ENCODE data around the gene DEUP1.
"Not testable (repeated sequence)": the region's sequence is repeated elsewhere in the genome, so short reads cannot be mapped to it uniquely, and the experiment has no call there.

Gene DEUP1

DNA sequence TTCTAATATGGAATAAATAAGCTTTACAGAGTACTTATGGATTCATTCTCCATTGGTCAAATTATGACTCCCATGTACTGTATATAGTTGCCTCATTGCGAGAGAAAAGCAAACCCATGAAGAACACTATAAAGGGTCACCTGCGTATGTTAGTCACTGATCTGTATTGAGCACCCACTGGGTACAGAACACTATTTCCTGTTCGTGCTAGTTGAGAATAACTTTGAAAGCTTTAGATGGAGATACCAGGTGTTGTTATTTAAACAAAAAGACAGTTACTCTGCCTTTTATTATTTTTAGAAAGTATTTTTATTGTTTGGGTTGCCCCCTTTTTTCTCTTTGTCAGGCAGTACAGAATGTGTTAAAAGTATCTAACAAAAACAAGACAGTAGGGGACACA lies 79.9 kb downstream of the DEUP1 start:
- H3K27me3 ChIP-seq: no peaks in the 10 kb centered on the region
- no peak overlapping the region for H3K27ac ChIP-seq
- H3K4me2 ChIP-seq: no peak overlapping the region
- H3K4me1 ChIP-seq: no peaks in the 10 kb centered on the region
- TF ChIP-seq Cebpa-rat (IDR thresholded peaks at IDR 0.05): no peak
- no peaks in the 10 kb centered on the region for H3K9me3 ChIP-seq
- H4K20me1 ChIP-seq: no peaks in the 10 kb centered on the region
- no peak overlapping the region for H3K4me3 ChIP-seq
- H3K9ac ChIP-seq: no peak overlapping the region
- no peaks in the 10 kb centered on the region for H3K36me3 ChIP-seq

DNA sequence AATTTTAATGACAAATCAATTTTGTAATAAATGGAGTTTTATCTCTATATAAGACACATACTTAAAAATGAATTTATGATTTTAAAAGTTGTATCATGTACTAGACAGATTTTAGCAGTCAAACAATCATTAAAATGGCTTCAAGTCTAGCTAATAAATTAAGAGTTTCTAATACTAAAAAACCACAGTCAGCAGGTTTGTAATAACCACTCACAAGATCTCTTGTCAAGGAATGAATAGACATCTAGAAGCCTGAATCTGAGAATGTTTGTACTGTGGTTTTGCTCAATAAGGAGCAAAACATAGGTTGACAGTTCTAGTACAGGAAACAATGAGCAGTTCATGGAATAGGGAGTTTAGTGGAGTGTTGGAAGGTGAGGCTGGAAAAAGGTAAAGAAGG lies 81.2 kb downstream of the DEUP1 start:
- no peak overlapping the region for H3K9ac ChIP-seq
- H3K9me3 ChIP-seq: no peaks in the 10 kb centered on the region
- TF ChIP-seq Cebpa-rat (IDR thresholded peaks at IDR 0.05): no peak
- no peak overlapping the region for H3K4me3 ChIP-seq
- H4K20me1 ChIP-seq: no peaks in the 10 kb centered on the region
- no peak overlapping the region for H3K4me2 ChIP-seq
- no peaks in the 10 kb centered on the region for H3K27me3 ChIP-seq
- H3K27ac ChIP-seq: no peak overlapping the region
- H3K4me1 ChIP-seq: no peaks in the 10 kb centered on the region
- no peaks in the 10 kb centered on the region for H3K36me3 ChIP-seq

DNA sequence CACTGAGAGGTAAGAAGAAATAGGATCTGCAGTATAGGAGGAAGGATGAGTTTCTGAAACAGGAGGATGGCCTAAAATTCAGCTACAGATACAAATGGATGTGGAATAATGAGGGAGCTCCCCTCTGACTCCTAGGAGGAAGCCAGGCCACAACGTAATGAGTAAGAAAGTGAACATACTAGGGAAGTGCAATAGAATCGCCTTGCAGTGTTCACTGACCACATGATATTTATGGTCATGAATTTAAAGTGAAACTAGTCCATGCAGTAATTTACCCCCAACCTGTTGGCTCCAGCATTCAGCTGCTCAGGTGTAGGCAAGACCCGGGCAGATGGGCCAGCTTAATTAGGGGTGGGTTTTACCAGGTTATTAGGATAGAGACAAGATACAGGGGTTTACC lies 101.7 kb downstream of the DEUP1 start:
- Histone ChIP-seq H3K9me3 (no peaks in the 10 kb centered on the region), H3K27ac (no peak overlapping the region), H4K20me1 (no peaks in the 10 kb centered on the region), H3K4me2 (no peak overlapping the region), H3K4me3 (no peak overlapping the region), H3K36me3 (no peaks in the 10 kb centered on the region), H3K4me1 (no peaks in the 10 kb centered on the region), H3K27me3 (no peaks in the 10 kb centered on the region), H3K9ac (no peak overlapping the region)
- no peak for TF ChIP-seq Cebpa-rat (IDR thresholded peaks at IDR 0.05)

DNA sequence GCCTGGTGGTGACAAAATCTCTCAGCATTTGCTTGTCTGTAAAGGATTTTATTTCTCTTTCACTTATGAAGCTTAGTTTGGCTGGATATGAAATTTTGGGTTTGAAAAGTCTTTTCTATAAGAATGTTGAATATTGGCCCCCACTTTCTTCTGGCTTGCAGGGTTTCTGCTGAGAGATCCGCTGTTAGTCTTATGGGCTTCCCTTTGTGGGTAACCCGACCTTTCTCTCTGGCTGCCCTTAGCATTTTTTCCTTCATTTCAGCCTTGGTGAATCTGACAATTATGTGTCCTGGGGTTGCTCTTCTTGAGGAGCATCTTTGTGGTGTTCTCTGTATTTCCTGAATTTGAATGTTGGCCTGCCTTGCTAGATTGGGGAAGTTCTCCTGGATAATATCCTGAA lies 112.7 kb downstream of the DEUP1 start:
- H3K4me2 ChIP-seq, H3K4me3 ChIP-seq, H3K9ac ChIP-seq, H3K36me3 ChIP-seq, H3K27me3 ChIP-seq, H4K20me1 ChIP-seq, H3K4me1 ChIP-seq, H3K27ac ChIP-seq, H3K9me3 ChIP-seq: not testable (repeated sequence)

DNA sequence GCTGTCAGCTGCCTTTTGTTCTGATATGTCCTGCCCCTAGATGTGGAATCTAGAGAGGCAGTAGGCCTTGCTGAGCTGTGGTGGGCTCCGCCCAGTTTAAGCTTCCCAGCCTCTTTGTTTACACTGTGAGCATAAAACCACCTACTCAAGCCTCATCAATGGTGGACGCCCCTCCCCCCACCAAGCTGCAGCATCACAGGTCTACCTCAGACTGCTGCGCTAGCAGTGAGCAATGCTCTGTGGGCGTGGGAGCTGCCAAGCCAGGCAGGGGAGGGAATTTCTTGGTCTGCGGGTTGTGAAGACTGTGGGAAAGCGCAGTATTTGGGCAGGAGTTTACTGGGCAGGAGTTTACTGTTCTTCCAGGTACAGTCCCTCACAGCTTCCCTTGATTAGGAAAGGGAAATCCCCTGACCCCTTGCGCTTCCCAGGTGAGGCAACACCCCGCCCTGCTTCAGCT lies 114.1 kb downstream of the DEUP1 start:
- no peaks in the 10 kb centered on the region for H3K27me3 ChIP-seq
- no peak overlapping the region for H3K4me3 ChIP-seq
- H3K4me1 ChIP-seq: no peaks in the 10 kb centered on the region
- TF ChIP-seq Cebpa-rat (IDR thresholded peaks at IDR 0.05): no peak
- H3K36me3 ChIP-seq: no peaks in the 10 kb centered on the region
- H3K4me2 ChIP-seq: no peak overlapping the region
- no peaks in the 10 kb centered on the region for H3K9me3 ChIP-seq
- H4K20me1 ChIP-seq: no peaks in the 10 kb centered on the region
- H3K9ac ChIP-seq: no peak overlapping the region
- H3K27ac ChIP-seq: no peak overlapping the region

DNA sequence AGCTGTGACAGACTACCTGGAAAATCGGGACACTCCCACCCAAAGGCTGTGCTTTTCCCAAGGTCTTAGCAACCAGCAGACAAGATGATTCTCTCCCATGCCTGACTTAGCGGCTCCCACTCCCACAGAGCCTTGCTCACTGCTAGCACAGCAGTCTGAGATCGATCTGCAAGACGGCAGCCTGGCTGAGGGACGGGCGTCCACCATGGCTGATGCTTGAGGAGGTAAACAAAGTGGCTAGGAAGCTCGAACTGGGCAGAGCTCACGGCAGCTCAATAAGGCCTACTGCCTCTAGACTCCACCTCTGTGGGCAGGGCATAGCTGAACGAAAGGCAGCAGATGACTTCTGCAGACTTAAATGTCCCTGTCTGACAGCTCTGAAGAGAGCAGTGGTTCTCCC lies 127.7 kb downstream of the DEUP1 start:
- Histone ChIP-seq H3K27me3 (no peaks in the 10 kb centered on the region), H4K20me1 (no peaks in the 10 kb centered on the region), H3K9me3 (no peaks in the 10 kb centered on the region), H3K27ac (no peak overlapping the region), H3K4me2 (no peak overlapping the region), H3K4me3 (no peak overlapping the region), H3K4me1 (no peaks in the 10 kb centered on the region), H3K9ac (no peak overlapping the region), H3K36me3 (no peaks in the 10 kb centered on the region)
- no peak for TF ChIP-seq Cebpa-rat (IDR thresholded peaks at IDR 0.05)

DNA sequence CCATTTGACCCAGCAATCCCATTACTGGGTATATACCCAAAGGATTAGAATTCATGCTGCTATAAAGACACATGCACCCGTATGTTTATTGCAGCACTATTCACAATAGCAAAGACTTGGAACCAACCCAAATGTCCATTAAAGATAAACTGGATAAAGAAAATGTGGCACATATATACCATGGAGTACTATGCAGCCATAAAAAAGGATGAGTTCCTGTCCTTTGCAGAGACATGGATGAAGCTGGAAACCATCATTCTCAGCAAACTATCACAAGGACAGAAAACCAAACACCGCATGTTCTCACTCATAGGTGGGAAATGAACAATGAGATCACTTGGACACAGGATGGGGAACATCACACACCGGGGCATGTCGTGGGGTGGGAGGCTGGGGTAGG lies 133.1 kb downstream of the DEUP1 start:
- H3K9ac ChIP-seq, H3K27ac ChIP-seq, H3K4me1 ChIP-seq: not testable (repeated sequence)

DNA sequence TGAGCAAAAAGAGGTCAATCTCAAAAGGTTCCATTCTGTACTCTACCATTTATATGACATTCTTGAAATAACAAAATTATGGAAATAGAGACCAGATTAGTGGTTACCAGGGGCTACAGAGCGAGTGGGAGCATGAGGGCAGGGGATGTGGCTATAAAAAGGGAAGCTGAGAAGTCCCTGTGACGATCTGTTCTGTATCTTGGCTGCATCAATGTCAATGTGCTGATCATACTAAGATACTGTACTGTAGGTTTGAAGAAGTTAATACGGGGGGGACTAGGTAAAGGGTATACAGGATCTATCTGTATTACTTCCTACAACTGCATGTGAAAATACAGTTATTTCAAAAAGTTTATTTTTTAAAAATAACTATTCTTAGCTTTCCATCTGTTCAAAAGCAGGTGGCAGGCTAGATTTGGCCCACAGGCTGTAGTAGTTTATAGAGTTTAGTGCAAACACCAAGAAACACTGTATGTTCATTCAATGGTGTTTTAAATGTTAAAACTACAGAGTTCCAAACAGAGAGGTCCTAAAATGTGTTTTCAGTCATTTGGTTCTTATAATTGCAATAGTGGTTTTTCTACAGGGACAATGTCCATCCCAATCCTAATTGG lies 134.5 kb downstream of the DEUP1 start:
- Histone ChIP-seq H3K9ac (no peak overlapping the region), H4K20me1 (no peaks in the 10 kb centered on the region), H3K4me1 (no peaks in the 10 kb centered on the region), H3K36me3 (no peaks in the 10 kb centered on the region), H3K4me3 (no peak overlapping the region), H3K27ac (no peak overlapping the region), H3K9me3 (no peaks in the 10 kb centered on the region), H3K27me3 (no peaks in the 10 kb centered on the region), H3K4me2 (no peak overlapping the region)
- no peak for TF ChIP-seq Cebpa-rat (IDR thresholded peaks at IDR 0.05)

More for the DNA sequence above, 133.1 kb downstream of the DEUP1 start:
- not testable (repeated sequence) for H3K4me2 ChIP-seq, H3K4me3 ChIP-seq, H3K27me3 ChIP-seq, H3K9me3 ChIP-seq, H4K20me1 ChIP-seq, H3K36me3 ChIP-seq

DNA sequence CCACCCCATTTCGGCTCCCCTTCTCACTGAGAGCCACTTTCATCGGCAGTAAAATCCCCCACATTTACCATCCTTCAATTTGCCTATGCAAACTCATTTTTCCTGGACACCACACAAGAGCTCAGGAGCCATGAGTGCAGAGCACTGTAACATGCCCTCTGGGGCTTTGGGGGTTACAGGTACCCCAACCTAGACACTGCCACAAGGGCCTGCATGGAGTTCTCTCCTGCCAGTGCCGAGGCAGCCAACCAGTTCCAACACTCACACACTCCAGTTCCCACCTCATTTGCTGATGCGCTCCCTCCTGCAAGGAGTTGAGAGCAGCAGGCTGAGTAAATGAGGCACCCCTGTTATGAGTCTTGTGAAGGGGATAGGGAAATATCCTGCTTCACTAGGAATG lies 136.5 kb downstream of the DEUP1 start:
- H3K9me3 ChIP-seq: no peaks in the 10 kb centered on the region
- no peak overlapping the region for H3K27ac ChIP-seq
- no peak for TF ChIP-seq Cebpa-rat (IDR thresholded peaks at IDR 0.05)

DNA sequence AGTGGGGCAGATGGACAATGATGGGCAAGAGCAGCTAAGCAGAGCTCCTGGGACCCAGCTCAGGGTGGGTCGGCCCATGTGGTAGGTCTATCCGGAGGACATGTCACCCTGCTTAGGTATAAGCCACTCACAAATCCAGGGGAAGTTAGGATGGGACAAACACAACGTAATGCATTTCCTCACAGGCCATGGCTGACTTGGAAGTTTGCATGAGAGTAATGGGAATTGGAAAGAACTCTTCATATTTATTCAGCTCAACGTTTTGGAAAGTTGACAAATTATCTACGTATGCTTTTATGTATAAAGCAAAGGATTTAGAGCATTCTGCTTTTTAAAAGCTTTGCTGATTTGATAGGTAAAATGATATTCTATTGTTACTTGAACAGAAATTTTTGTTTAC lies 137.7 kb downstream of the DEUP1 start:
- H3K9ac ChIP-seq: no peak overlapping the region
- no peak overlapping the region for H3K4me2 ChIP-seq
- no peaks in the 10 kb centered on the region for H4K20me1 ChIP-seq
- no peaks in the 10 kb centered on the region for H3K9me3 ChIP-seq
- no peaks in the 10 kb centered on the region for H3K36me3 ChIP-seq
- H3K27me3 ChIP-seq: no peaks in the 10 kb centered on the region
- H3K4me1 ChIP-seq: no peaks in the 10 kb centered on the region
- no peak for TF ChIP-seq Cebpa-rat (IDR thresholded peaks at IDR 0.05)
- H3K27ac ChIP-seq: no peak overlapping the region
- H3K4me3 ChIP-seq: no peak overlapping the region

More for the DNA sequence above, 136.5 kb downstream of the DEUP1 start:
- Histone ChIP-seq H3K36me3 (no peaks in the 10 kb centered on the region), H3K9ac (no peak overlapping the region), H3K27me3 (no peaks in the 10 kb centered on the region), H3K4me1 (no peaks in the 10 kb centered on the region), H4K20me1 (no peaks in the 10 kb centered on the region), H3K4me2 (no peak overlapping the region), H3K4me3 (no peak overlapping the region)

DNA sequence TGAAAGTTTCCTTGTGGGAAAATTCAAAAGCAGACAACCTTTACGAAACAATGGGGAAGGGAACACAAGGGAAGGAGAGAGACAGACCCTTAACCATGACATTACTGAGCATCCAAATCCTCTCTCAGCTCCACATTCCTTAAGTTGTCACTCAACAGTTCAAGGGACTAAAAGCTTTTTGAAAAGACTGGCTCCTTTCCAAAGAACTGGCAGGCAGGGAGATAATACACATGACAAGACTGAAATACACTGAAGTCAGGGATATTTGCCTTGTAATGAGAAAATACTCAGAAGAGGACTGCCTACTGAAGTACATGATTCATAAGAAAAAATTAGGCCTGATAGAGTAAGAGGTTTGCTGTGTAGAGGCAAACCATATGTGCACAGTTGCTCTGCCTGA lies 143.6 kb downstream of the DEUP1 start:
- Histone ChIP-seq H3K9me3 (no peaks in the 10 kb centered on the region; the same call in 1 of the 2 replicates), H3K27ac (no peak overlapping the region), H3K4me2 (no peak overlapping the region), H3K4me1 (no peaks in the 10 kb centered on the region; the same call in 1 of the 2 replicates), H3K27me3 (no peaks in the 10 kb centered on the region), H4K20me1 (no peaks in the 10 kb centered on the region), H3K4me3 (no peak overlapping the region), H3K36me3 (peaks cover 30% of the 10 kb centered on the region; the same call in 1 of the 2 replicates), H3K9ac (no peak overlapping the region)
- no peak for TF ChIP-seq Cebpa-rat (IDR thresholded peaks at IDR 0.05)
